K562 (cell line): ENCODE measurements around the gene LPXN. TPM values are rescaled to one million over a fixed set of nuclear protein-coding genes. Genes with fewer than 3 reads are reported as not detected.

Source experiments
- BRF1 ChIP-seq: IDR thresholded peaks from 3 replicates; pipeline ENCODE4 v1.6.1; 2011; ENCODE audit warnings: borderline replicate concordance, mild to moderate bottlenecking; ENCODE audit not compliant: insufficient read length; ENCODE audit errors: extremely low read depth
- ELF1 ChIP-seq: fragments of 200-800 bp; sonication (Bioruptor generic); IDR thresholded peaks from 2 replicates; pipeline ENCODE4 v1.6.1; 2016; ENCODE audit warnings: missing genetic modification characterization, missing compliant biosample characterization
- ELF4 ChIP-seq: fragments of 450-650 bp; formaldehyde crosslinking; IDR thresholded peaks from 2 replicates; pipeline ENCODE4 v1.4.0; 2022; ENCODE audit warnings: missing genetic modification characterization
- EP300 ChIP-seq: IDR thresholded peaks from 2 replicates; pipeline ENCODE4 v1.6.1; 2012; ENCODE audit warnings: low read length, improper control_type of control experiment
- FOXP1 ChIP-seq: sonication (generic); formaldehyde crosslinking; IDR thresholded peaks from 2 replicates; pipeline ENCODE4 v1.8.0; 2022; ENCODE audit warnings: mild to moderate bottlenecking, missing genetic modification reagents
- HDAC1 ChIP-seq, 2 experiments: fragments of 450-650 bp; IDR thresholded peaks; 2 replicates each; pipeline ENCODE4 v1.6.1; 2016 to 2017; ENCODE audit warnings: inconsistent platforms in 1 of 2, mild to moderate bottlenecking in 1 of 2, moderate library complexity in 1 of 2
- IFI16 ChIP-seq: fragments of 250-450 bp; sonication (Bioruptor Pico); IDR thresholded peaks from 2 replicates; pipeline ENCODE4 v2.1.2; 2022; ENCODE audit warnings: mild to moderate bottlenecking, inconsistent platforms
- KLF10 ChIP-seq: fragments of 250-450 bp; sonication (Bioruptor Pico); IDR thresholded peaks from 2 replicates; pipeline ENCODE4 v1.6.1; 2021; ENCODE audit warnings: matching md5 sums
- MYC ChIP-seq, 2 experiments: fragments of 250-450 bp in 1 of 2; sonication (Bioruptor Pico) in 1 of 2; IDR thresholded peaks; 2 replicates each; pipeline versions ENCODE4 v1.5.1 to v1.6.1; 2012 to 2021; ENCODE audit warnings: low read depth in 2 of 2, borderline replicate concordance in 1 of 2, improper control_type of control experiment in 1 of 2, low read length in 1 of 2, mild to moderate bottlenecking in 1 of 2, moderate library complexity in 1 of 2
- MYNN ChIP-seq, 2 experiments: sonication (generic); formaldehyde crosslinking in 1 of 2; IDR thresholded peaks; 2 replicates each; pipeline versions ENCODE4 v1.5.0 to v1.6.1; 2016 to 2020; ENCODE audit warnings: antibody characterized with exemption in 1 of 2, missing genetic modification reagents in 1 of 2
- NEUROD1 ChIP-seq: fragments of 150-350 bp; IDR thresholded peaks from 2 replicates; pipeline ENCODE4 v1.6.1; 2014; ENCODE audit warnings: borderline replicate concordance, low read length, low read depth; ENCODE audit not compliant: partially characterized antibody
- NFATC3 ChIP-seq: fragments of 450-650 bp; IDR thresholded peaks from 2 replicates; pipeline ENCODE4 v1.6.1; 2017; ENCODE audit warnings: mild to moderate bottlenecking
- PHTF2 ChIP-seq: fragments of 250-450 bp; sonication (Bioruptor Pico); IDR thresholded peaks from 2 replicates; pipeline ENCODE4 v1.5.0; 2021; ENCODE audit warnings: mild to moderate bottlenecking
- PML ChIP-seq: IDR thresholded peaks from 2 replicates; pipeline ENCODE4 v1.6.1; 2012; ENCODE audit warnings: low read length, inconsistent platforms
- SP1 ChIP-seq: sonication (generic); formaldehyde crosslinking; IDR thresholded peaks from 2 replicates; pipeline ENCODE4 v1.8.1; 2022; ENCODE audit warnings: mild to moderate bottlenecking, missing genetic modification reagents
- SRSF7 ChIP-seq: fragments of 200-400 bp; formaldehyde crosslinking; optimal IDR thresholded peaks from 2 replicates; pipeline ENCODE3; 2017; ENCODE audit warnings: mild to moderate bottlenecking, low read depth, low read length
- SUPT5H ChIP-seq: fragments of 450-650 bp; IDR thresholded peaks from 2 replicates; pipeline ENCODE4 v1.6.1; 2016
- WHSC1 ChIP-seq: IDR thresholded peaks from one replicate; pipeline ENCODE4 v1.6.1; 2012; ENCODE audit warnings: low read length, control low read depth, inconsistent platforms
- YBX1 ChIP-seq: fragments of 450-650 bp; IDR thresholded peaks from 2 replicates; pipeline ENCODE4 v1.7.1; 2016; ENCODE audit warnings: mild to moderate bottlenecking
- ZNF253 ChIP-seq: fragments of 250-450 bp; sonication (Bioruptor Pico); conservative IDR thresholded peaks from 2 replicates; pipeline ENCODE4 v1.6.1; 2021; ENCODE audit warnings: mild to moderate bottlenecking
- ZNF263 ChIP-seq: sonication (generic); formaldehyde crosslinking; IDR thresholded peaks from 2 replicates; pipeline ENCODE4 v1.8.0; 2022; ENCODE audit warnings: mild to moderate bottlenecking, missing genetic modification reagents, borderline replicate concordance
- ZNF57 ChIP-seq: fragments of 450-650 bp; formaldehyde crosslinking; IDR thresholded peaks from 2 replicates; pipeline ENCODE4 v1.4.0; 2020; ENCODE audit warnings: mild to moderate bottlenecking, moderate library complexity
- ZNF77 ChIP-seq: fragments of 250-450 bp; sonication (Bioruptor Pico); IDR thresholded peaks from 2 replicates; pipeline ENCODE4 v1.5.0; 2020
- polyA plus RNA-seq, 8 experiments: library from polyadenylated mRNA; depleted of rRNA in 4 of 8; stranded (reverse) in 5 of 8; unstranded in 3 of 8; fragments of >200 nt; fragmentation: Nextera tagmentation in 2 of 8; fragmentation: Illumina TruSeq in 1 of 8; extraction: Ambion mirVana in 2 of 8; extraction: Trizol in 1 of 8; gene quantifications; 2 replicates each; pipeline versions ENCODE4 v1.2.1 to v1.2.3, GENCODE V29; 2011 to 2014; ENCODE audit warnings: inconsistent platforms in 1 of 8, missing spikeins in 1 of 8
- total RNA-seq, 7 experiments: library from RNA; depleted of rRNA in 6 of 7; stranded (reverse); fragments of >200 nt in 6 of 7; fragmentation: Illumina TruSeq in 2 of 7; extraction: Trizol in 2 of 7; gene quantifications; 2 replicates each; pipeline versions ENCODE4 v1.2.1 to v1.2.3, GENCODE V29; 2011 to 2021; ENCODE audit warnings: low replicate concordance in 1 of 7
- TF ChIP-seq, protein P1 (sequence below): sonication (generic); formaldehyde crosslinking; IDR thresholded peaks from 2 replicates; pipeline ENCODE4 v1.8.1; 2023; ENCODE audit warnings: mild to moderate bottlenecking, missing genetic modification reagents
- TF ChIP-seq, protein P2 (sequence below), 2 experiments: fragments of 450-650 bp in 1 of 2; sonication (generic) in 1 of 2; formaldehyde crosslinking; conservative IDR thresholded peaks; 2 replicates each; pipeline versions ENCODE4 v1.4.0 to v1.8.1; 2020 to 2022; ENCODE audit warnings: mild to moderate bottlenecking in 1 of 2, missing genetic modification reagents in 1 of 2
- TF ChIP-seq, protein P3 (sequence below): fragments of 450-650 bp; formaldehyde crosslinking; IDR thresholded peaks from 2 replicates; pipeline ENCODE4 v1.4.0; 2020; ENCODE audit warnings: mild to moderate bottlenecking, mixed read lengths

LPXN gene
- total and polyA plus RNA-seq, 9 of the 15 experiments (the other 6 are each of a cell fraction or from before 2014, with no cell fraction given) = 0.73 to 3.1 (median 2.0) TPM

DNA sequence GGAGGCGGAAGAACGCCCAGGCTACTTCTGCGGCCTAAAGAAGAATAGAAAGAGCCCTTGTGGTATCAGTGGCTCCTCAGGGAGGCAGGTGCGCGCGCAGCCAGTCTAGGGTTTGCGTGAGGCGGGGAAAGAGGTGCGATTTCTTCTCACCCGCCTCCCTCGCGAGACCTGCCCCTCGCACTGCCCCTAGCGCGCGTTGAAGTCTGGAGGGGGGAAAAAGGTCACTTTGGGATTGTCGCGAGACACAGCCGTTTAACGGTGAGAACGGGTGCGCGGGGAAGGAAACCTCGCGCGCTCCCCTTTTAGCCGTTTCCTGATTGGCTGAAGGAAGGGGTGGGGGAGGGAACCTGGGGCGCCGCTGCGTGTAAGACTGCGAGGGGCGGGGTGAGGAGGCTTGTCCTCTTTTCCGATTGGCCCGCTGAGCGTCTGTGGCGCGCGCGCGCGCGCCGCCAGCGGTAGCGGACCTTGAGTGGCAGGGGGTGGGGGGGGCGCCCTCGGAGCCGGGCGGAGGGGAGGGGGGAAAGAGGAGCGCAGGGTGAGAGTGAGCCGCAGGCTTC, 3.1 kb upstream of the LPXN start, which contains the start of gene ZFP91 (continued):
- TF ChIP-seq, protein P1, sequence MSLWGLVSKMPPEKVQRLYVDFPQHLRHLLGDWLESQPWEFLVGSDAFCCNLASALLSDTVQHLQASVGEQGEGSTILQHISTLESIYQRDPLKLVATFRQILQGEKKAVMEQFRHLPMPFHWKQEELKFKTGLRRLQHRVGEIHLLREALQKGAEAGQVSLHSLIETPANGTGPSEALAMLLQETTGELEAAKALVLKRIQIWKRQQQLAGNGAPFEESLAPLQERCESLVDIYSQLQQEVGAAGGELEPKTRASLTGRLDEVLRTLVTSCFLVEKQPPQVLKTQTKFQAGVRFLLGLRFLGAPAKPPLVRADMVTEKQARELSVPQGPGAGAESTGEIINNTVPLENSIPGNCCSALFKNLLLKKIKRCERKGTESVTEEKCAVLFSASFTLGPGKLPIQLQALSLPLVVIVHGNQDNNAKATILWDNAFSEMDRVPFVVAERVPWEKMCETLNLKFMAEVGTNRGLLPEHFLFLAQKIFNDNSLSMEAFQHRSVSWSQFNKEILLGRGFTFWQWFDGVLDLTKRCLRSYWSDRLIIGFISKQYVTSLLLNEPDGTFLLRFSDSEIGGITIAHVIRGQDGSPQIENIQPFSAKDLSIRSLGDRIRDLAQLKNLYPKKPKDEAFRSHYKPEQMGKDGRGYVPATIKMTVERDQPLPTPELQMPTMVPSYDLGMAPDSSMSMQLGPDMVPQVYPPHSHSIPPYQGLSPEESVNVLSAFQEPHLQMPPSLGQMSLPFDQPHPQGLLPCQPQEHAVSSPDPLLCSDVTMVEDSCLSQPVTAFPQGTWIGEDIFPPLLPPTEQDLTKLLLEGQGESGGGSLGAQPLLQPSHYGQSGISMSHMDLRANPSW = 0 out of 2 replicates have a peak, but pooled peaks have one; percentile 38
- no peak for TF ChIP-seq IFI16 (CRISPR knock-in tag)
- 0 out of 2 replicates have a peak, but pooled peaks have one; percentile 27 for TF ChIP-seq ELF4 (CRISPR knock-in tag)
- TF ChIP-seq PHTF2 = no peak
- no peak for TF ChIP-seq ZNF57 (CRISPR knock-in tag)
- TF ChIP-seq KLF10 (CRISPR knock-in tag) = no peak
- TF ChIP-seq ZNF77 (CRISPR knock-in tag) = no peak
- TF ChIP-seq, protein P2, sequence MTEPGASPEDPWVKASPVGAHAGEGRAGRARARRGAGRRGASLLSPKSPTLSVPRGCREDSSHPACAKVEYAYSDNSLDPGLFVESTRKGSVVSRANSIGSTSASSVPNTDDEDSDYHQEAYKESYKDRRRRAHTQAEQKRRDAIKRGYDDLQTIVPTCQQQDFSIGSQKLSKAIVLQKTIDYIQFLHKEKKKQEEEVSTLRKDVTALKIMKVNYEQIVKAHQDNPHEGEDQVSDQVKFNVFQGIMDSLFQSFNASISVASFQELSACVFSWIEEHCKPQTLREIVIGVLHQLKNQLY (CRISPR knock-in tag; conservative IDR thresholded peaks at IDR 0.05) = peak; percentile 48 to 57; a peak in 1 of 4 replicates
- no peak for TF ChIP-seq YBX1
- no peak for TF ChIP-seq EP300
- no peak for TF ChIP-seq HDAC1 (IDR thresholded peaks at IDR 0.05)
- TF ChIP-seq SUPT5H = peak; percentile 87
- TF ChIP-seq, protein P3, sequence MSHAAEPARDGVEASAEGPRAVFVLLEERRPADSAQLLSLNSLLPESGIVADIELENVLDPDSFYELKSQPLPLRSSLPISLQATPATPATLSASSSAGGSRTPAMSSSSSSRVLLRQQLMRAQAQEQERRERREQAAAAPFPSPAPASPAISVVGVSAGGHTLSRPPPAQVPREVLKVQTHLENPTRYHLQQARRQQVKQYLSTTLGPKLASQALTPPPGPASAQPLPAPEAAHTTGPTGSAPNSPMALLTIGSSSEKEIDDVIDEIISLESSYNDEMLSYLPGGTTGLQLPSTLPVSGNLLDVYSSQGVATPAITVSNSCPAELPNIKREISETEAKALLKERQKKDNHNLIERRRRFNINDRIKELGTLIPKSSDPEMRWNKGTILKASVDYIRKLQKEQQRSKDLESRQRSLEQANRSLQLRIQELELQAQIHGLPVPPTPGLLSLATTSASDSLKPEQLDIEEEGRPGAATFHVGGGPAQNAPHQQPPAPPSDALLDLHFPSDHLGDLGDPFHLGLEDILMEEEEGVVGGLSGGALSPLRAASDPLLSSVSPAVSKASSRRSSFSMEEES (CRISPR knock-in tag) = no peak
- no peak for TF ChIP-seq FOXP1
- TF ChIP-seq PML = 0 out of 2 replicates have a peak, but pooled peaks have one; percentile 2
- no peak for TF ChIP-seq ZNF263 (CRISPR knock-in tag)
- TF ChIP-seq ELF1 (tag) = no peak
- peak; percentile 82 for TF ChIP-seq NEUROD1
- TF ChIP-seq BRF1 = no peak
- no peak for TF ChIP-seq MYNN (IDR thresholded peaks at IDR 0.05)
- no peak for TF ChIP-seq MYNN (CRISPR knock-in tag; IDR thresholded peaks at IDR 0.05)
- TF ChIP-seq NFATC3 = no peak
- no peak for TF ChIP-seq WHSC1
- no peak for TF ChIP-seq ZNF253 (CRISPR knock-in tag)
- TF ChIP-seq SRSF7 = no peak
- TF ChIP-seq SP1 (CRISPR knock-in tag) = peak; percentile 17
- TF ChIP-seq MYC (IDR thresholded peaks at IDR 0.05; ENCODE audit: low read depth, low read length) = 0 out of 2 replicates have a peak, but pooled peaks have one; percentile 9
- peak; percentile 73; the same call in 1 of the 2 replicates for TF ChIP-seq MYC (CRISPR knock-in tag; IDR thresholded peaks at IDR 0.05; ENCODE audit: borderline replicate concordance, low read depth)
